ENCODE data around the gene CACNA2D4.

- no peak for TF ChIP-seq CTCF (IDR thresholded peaks at IDR 0.05)
- TF ChIP-seq POLR2A (IDR thresholded peaks at IDR 0.05), result no peak
Measured at GRCh38 chr12:1851151-1851701, 67.2 kb downstream of the CACNA2D4 start.
